Activated T-helper 1 cell treated with anti-CD3 and anti-CD28 coated beads, Interleukin-12 subunit alpha, Interleukin-12 subunit beta, Interleukin-2, Interleukin-4 antibody, amounts not matched to agents 30 ng/mL and 10 ng/mL and 1 ng/mL, durations not matched to agents 14 hours and 24 hours and 36 hours (primary cell): ENCODE measurements around the gene WDR5. TPM values are rescaled to one million over a fixed set of nuclear protein-coding genes. Genes with fewer than 3 reads are reported as not detected.
A peak's percentile ranks its signal among the peaks of the same experiment; 100 is the strongest.

ENCODE experiments used
- DNase-seq: peaks from one replicate; pipeline ENCODE4 v3.0.0; 2021; ENCODE audit warnings: low spot score
- H3K27ac Mint-ChIP-seq: one replicate; pipeline ENCODE4 v1.8.0; 2021; ENCODE audit warnings: mild to moderate bottlenecking, mixed read lengths
- H3K27me3 Mint-ChIP-seq: one replicate; pipeline ENCODE4 v1.8.0; 2022; ENCODE audit warnings: mild to moderate bottlenecking, moderate library complexity, mixed read lengths; ENCODE audit not compliant: insufficient read depth
- H3K36me3 Mint-ChIP-seq: one replicate; pipeline ENCODE4 v1.8.0; 2021; ENCODE audit warnings: low read depth, mixed read lengths
- H3K4me1 Mint-ChIP-seq: one replicate; pipeline ENCODE4 v1.8.0; 2021; ENCODE audit warnings: low read depth, mixed read lengths
- H3K4me3 Mint-ChIP-seq: one replicate; pipeline ENCODE4 v1.8.0; 2021; ENCODE audit warnings: mild to moderate bottlenecking, moderate library complexity, mixed read lengths
- H3K9me3 Mint-ChIP-seq: one replicate; pipeline ENCODE4 v1.8.0; 2021; ENCODE audit warnings: mixed read lengths
- intact Hi-C: fragments of 100-400 bp; cut with micrococcal nuclease; formaldehyde crosslinking; loops from one replicate; pipeline ENCODE4 v1.15.1; 2024
- total RNA-seq: library from RNA; stranded (reverse); gene quantifications from 2 replicates; pipeline ENCODE4 v1.2.3, GENCODE V29; 2022

Gene WDR5
- total RNA-seq, 1 donor from 2014 or later: 71.3 TPM

DNA sequence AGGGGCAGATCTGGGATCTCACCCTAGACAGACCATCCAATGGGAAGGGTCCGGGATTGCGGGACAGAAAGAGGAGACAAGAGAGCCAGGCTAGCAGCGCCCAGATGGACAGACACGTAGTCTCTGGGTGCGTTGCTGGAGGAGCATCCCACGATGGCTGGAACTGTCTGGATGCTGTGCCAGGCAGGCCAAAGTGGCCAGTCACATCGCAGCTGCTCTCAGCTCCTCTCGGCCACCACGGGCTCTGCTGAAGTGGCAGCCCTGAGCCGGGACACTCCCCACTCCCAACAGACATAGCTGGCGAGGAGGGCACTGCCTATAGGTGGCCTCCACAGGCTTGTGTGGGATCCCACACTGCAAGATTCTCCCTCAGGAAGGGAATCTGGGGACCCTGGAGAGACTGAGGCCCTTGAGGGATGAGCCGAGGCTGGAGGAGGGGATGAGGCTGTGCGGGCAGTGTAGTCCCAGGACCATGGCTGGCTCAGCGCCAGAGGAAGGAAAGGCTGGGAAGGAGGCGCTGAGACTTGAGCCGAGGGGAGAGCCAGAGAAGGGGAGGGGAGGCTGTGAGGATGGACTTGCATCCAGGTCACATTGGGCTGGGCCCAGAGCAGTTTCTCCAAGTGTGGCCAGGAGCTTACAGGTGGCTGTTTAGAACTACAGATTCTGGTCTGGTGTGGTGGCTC is 10.3 kb upstream of the WDR5 start:
- no peaks in the 10 kb centered on the region for H3K9me3 Mint-ChIP-seq
- intact Hi-C loops: no loop called here

DNA sequence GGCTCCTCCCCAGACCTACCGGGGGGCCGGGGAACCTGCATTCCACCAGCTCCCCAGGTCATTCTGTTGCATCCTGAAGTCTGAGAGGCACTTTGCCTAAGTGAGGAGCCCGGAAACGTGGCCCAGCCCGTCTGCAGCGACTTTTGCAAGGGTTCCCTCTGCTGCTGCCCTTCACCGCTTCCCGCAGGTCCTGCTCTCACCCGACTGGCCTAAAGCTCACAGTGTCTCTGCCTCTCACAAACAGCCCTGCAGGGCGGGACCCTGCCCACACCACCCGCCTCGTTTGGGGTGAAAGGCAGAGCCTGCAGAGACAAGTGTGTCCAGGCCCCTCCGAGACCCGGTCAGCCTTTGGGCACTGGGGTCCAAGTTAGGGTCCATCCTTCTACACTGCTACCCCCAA is 9.5 kb upstream of the WDR5 start:
- no peaks in the 10 kb centered on the region for H3K27me3 Mint-ChIP-seq
- H3K9me3 Mint-ChIP-seq: no peaks in the 10 kb centered on the region
- no peak for DNase-seq
- no peak overlapping the region for H3K4me3 Mint-ChIP-seq
- no peaks in the 10 kb centered on the region for H3K36me3 Mint-ChIP-seq
- H3K4me1 Mint-ChIP-seq: peaks cover 5% of the 10 kb centered on the region
- intact Hi-C loops: no loop called here
- no peak overlapping the region for H3K27ac Mint-ChIP-seq

More for the DNA sequence above, 10.3 kb upstream of the WDR5 start:
- Mint-ChIP-seq H3K4me3 (no peak overlapping the region), H3K27me3 (no peaks in the 10 kb centered on the region), H3K36me3 (no peaks in the 10 kb centered on the region), H3K4me1 (peaks cover 5% of the 10 kb centered on the region), H3K27ac (no peak overlapping the region)
- no peak for DNase-seq

DNA sequence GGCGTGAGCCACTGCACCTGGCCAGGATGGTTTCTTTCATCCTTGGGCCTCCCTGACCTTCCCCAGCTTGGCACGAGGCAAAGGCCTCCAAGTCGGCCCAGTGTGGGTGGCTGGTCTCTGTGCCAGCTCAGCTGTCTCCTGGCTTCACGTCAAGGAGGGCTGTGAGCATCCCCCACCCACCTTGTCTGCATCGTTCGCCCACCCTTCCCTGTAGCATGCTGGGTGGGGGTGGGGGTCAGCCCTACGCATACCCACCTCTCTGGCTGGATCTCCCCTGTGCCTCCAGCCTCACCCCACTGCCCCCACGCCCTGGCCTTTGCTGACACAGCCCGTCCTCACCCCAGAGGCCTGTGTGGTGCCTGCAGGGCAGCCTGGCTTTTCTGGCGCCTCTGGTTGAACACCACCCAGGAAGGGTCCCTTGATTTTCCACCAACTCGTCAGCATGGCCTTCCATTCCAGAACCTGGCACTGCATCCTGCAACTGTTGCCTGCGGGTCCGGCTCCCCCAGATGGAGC is 8.8 kb upstream of the WDR5 start:
- H3K4me3 Mint-ChIP-seq: no peak overlapping the region
- peaks cover 5% of the 10 kb centered on the region for H3K4me1 Mint-ChIP-seq
- no peaks in the 10 kb centered on the region for H3K36me3 Mint-ChIP-seq
- intact Hi-C loops: no loop called here
- DNase-seq: no peak
- no peaks in the 10 kb centered on the region for H3K9me3 Mint-ChIP-seq
- no peaks in the 10 kb centered on the region for H3K27me3 Mint-ChIP-seq
- no peak overlapping the region for H3K27ac Mint-ChIP-seq

DNA sequence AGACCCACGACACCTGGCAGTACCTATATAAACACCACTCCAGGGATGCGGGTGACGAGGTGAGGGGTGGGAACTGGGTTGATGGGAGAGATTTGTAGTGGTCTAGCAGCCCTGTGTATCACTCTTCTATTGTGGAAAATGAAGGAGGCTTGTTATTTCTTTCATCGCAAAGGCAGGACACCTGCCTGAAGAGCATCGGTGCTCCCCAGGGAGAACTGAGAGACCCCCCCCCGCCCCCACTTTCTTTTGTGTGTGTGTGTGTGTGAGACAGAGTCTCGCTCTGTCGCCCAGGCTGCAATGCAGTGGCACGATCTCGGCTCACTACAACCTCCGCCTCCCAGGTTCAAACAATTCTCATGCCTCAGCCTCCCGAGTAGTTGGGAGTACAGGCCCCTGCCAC is 8.3 kb upstream of the WDR5 start:
- no peaks in the 10 kb centered on the region for H3K9me3 Mint-ChIP-seq
- no peaks in the 10 kb centered on the region for H3K27me3 Mint-ChIP-seq
- no peak overlapping the region for H3K4me3 Mint-ChIP-seq
- DNase-seq: no peak
- peaks cover 5% of the 10 kb centered on the region for H3K4me1 Mint-ChIP-seq
- H3K27ac Mint-ChIP-seq: no peak overlapping the region
- intact Hi-C loops: no loop called here
- H3K36me3 Mint-ChIP-seq: no peaks in the 10 kb centered on the region

DNA sequence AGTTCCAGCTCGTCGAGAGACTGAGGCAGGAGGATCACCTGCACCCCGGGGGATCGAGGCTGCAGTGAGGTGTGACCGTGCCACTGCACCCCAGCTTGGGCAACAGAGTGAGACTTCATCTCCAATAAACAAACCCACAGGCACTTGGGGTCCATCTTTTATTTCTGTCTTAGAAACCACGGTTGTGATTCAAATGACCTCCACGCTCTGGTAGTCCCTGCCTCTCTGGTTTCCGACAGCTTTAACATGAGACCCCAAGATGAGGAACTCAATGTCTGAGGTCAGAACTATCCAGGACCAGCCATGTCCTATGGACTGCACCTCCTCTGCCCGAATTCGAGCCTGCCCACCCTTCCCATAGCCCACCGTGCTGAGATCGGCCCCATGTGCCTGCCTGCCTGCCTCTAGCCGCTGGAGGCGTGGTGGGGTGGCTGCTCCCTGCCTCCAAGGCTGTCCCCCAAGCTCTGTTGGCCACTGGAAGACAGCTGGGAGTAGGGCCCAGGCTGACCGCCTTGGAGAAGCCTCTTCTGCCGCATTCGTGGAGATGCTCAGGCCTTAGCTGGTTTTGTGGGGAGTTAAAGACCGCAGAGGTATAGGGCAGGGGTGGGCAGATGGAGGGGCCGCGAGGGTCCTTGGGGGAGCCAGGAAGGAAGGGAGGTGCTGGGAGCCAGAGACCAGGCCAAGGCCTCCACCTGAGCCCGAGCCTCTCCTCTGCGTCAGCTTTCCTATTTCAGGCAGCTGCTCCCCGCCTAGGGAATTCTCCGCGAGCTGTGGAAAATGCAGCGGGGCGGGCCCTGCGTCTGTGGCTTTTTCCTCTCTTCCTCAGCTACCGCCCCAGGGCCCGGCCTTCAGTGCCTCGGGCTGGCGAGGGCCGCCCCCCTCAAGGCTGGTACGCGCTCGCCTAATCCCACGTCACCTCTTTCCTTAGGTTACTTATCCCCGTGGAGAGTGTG is 6.9 kb upstream of the WDR5 start:
- no peaks in the 10 kb centered on the region for H3K36me3 Mint-ChIP-seq
- H3K4me1 Mint-ChIP-seq: peaks cover 5% of the 10 kb centered on the region
- no peaks in the 10 kb centered on the region for H3K27me3 Mint-ChIP-seq
- no peak overlapping the region for H3K27ac Mint-ChIP-seq
- no peaks in the 10 kb centered on the region for H3K9me3 Mint-ChIP-seq
- no peak for DNase-seq
- no peak overlapping the region for H3K4me3 Mint-ChIP-seq
- intact Hi-C loops: no loop called here

DNA sequence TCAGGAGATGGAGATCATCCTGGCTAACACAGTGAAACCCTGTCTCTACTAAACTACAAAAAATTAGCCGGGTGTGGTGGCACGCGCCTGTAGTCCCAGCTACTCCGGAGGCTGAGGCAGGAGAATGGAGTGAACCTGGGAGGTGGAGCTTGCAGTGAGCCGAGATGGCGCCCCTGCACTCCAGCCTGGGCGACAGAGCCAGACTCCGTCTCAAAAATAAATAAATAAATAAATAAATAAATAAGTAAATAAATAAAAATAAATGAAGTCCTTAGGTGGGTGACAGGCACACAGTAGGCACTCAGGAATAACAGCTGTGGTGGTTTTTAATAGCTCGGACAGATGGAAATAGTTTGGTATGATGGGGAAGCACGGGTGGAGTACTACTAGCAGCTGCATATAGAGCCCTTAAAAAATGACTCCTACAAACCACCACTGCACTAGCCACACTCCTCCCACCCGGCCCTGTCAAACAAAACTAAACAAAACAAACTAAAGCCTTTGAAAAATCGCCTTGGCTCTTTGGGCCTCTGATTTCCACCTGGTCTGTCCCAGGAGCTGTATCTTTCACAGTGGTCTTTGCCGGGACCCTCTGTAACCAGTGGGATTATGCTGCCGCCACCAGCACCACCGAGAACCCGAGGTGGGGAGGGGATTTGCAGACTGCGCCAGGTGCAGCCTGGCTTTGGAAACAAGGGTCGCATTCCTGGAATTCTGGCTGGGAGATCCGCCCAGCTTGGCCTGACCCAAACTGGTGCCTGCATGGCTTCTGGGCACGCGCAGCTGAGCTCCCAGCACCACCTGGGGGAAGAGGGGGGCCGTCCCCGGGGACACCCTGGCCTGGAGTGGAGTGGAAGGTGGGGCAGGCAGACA is 5.1 kb upstream of the WDR5 start:
- no peaks in the 10 kb centered on the region for H3K9me3 Mint-ChIP-seq
- H3K27me3 Mint-ChIP-seq: no peaks in the 10 kb centered on the region
- peaks cover 15% of the 10 kb centered on the region for H3K4me1 Mint-ChIP-seq
- no peak overlapping the region for H3K27ac Mint-ChIP-seq
- no peak for DNase-seq
- intact Hi-C loops: no loop called here
- H3K36me3 Mint-ChIP-seq: no peaks in the 10 kb centered on the region
- no peak overlapping the region for H3K4me3 Mint-ChIP-seq

DNA sequence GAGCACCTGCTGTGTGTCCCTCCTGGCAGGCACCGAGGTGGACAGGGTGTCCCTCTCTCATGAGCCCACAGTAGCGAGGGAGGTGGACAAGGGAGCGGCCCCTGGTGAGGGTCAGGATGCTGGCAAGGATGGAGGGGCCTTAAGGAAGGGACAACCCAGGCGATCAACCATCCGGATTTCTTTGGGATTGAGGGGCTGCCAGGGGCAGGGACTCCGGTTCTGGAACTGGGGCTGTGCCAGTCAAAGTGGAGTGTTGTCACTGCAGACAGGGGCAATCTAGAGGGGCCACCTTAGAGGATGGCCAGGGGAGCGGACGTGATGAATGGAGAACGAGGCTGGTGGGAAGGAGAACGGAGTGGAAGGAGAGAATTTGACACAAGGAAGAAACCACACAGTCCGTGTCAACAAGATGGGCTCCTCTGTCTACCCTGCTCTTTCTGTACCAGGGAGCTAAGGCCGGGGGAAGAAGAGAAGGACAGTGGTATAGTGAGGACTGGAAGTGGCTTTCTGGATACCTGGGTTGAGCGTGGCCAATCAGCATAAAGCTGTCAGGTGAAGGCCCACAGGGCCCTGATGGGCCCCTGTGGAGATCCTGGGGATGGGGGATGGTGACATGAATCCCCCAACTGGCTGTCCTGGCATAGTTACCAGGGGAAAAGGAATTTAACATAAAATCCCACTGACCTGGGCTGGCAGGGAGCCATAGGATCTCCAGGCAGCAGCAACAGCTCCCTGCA is 4.2 kb upstream of the WDR5 start:
- Mint-ChIP-seq H3K36me3 (no peaks in the 10 kb centered on the region), H3K27ac (no peak overlapping the region), H3K9me3 (no peaks in the 10 kb centered on the region), H3K4me1 (peaks cover 15% of the 10 kb centered on the region), H3K27me3 (no peaks in the 10 kb centered on the region), H3K4me3 (no peak overlapping the region)
- DNase-seq: no peak
- intact Hi-C loops: no loop called here

DNA sequence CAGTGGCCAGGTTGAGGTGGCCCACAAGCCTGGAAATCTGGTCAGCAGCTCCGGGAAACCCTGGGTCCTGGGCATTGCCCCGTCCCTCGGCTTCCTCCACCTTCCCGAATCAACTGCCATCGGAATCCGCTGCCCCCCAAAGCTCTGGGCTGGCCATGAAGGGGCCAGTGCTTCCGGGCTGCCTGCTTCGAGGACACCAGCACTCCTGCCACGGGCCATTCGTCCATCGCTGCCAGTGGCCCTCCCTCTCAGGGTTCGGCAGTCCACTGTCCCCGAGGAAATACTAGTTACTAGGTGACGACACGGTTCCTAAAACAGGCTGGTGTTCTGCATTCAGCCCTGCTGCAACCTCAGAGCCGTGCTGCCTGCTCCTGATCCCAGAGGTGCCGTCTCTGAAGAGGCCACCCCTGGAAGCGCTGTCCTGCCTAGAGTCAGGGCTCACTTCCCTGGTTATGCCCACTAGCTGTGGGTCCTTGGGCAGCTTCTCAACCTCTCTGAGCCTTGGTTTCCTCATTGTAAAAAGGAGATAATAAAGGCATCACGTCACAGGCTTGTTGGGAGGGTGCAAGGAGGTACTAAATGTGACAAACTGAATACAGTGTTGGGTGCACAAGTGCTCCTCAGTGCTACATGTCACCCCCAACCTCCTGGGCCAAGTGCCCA is 3.5 kb upstream of the WDR5 start:
- Mint-ChIP-seq H3K27ac (peak overlapping the region; percentile 44), H3K36me3 (no peaks in the 10 kb centered on the region), H3K4me3 (peak overlapping the region; percentile 63), H3K9me3 (no peaks in the 10 kb centered on the region), H3K27me3 (no peaks in the 10 kb centered on the region), H3K4me1 (peaks cover 15% of the 10 kb centered on the region)
- intact Hi-C loops: no loop called here
- DNase-seq: no peak

DNA sequence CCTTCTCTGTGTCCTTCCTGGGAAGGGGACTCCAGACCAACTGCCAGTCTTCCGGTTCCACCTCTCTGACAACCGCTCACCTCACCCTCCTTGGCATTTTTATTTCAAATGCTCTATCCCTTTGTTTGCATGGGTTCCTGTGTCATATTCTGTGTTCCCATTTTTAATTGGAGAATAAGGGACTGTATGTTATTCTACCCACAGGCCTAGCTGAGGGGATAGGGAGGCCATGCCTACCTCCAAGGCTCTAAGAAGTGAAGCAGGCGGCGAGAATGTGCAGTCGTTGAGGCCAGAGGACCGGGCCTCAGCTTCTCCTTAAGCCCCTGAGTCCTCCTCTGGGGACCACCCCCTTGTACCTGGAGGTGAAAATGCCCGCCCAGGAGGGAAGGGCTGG is 936 bp upstream of the WDR5 start:
- Mint-ChIP-seq H3K27ac (peak overlapping the region; percentile 78), H3K4me1 (peaks cover 29% of the 10 kb centered on the region), H3K9me3 (no peaks in the 10 kb centered on the region), H3K27me3 (no peaks in the 10 kb centered on the region), H3K36me3 (peaks cover 12% of the 10 kb centered on the region), H3K4me3 (peak overlapping the region; percentile 89)
- no peak for DNase-seq
- intact Hi-C loops: loop anchor here (1.0 kb wide), 3 partner anchors 29 to 110 kb away; partner anchors contain the start of genes BRD3, BRD3OS and RNU6ATAC

DNA sequence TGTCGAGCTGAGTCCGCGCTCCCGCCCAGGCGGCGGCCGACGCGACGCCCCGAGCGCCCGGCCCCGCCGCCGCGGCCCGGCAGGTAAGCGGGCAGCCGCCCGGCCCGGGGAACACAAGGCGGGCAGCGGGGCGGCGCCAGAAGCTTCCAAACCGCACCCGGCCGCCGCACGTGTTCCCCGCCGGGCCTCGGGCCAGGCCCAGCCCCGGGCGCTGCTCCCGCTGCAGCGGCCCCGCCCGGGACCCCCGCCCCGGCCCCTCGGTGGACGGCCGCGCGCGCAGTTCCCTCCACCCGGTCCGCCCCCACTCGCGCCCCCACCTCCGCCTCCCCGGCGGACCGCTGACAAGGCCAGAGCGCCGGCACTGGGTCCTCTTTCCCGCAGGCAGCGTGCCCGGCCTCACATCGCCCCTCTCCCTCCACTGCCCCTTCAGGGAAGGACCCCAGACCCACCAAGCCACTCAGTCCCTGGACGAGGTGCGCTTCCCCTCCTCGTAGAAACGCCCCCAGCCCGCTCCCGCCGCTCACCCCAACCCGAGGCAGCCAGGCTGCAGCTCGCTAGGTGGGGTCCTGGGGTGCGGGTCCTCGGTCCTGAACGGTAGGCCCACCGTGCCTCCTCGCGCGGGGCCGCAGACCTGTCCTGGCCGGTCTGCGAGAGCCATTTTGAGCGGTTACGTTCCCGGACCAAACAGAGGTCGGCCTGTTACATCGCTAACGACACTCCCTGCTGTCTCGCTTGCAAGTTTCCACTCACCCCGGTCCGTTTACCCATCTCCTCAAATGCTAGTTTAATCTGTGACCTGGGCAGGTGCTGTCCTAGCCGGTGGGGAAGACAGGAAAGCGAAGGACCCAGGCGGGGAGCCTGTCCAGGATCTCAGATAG is 475 bp downstream of the WDR5 start:
- peak; percentile 6 for DNase-seq
- Mint-ChIP-seq H3K27me3 (no peaks in the 10 kb centered on the region), H3K36me3 (peaks cover 22% of the 10 kb centered on the region), H3K4me3 (peak overlapping the region; percentile 96), H3K4me1 (peaks cover 29% of the 10 kb centered on the region), H3K27ac (peak overlapping the region; percentile 93), H3K9me3 (no peaks in the 10 kb centered on the region)
- intact Hi-C loops: no loop called here

DNA sequence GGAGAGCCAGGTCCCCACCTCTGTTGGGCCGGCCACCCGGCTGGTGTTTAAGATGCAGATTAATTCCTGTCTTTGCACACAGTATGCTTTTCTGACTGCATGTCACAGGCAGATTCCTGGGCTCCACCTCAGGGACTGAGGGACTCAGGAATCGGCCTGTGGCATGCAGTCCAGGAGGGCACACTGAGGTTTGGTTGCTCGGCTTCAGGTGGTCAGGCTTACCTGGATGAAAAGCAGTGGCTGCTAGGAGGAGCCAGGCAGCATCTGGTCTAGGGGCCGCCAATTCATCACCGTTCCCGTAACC is 1.1 kb downstream of the WDR5 start:
- H3K9me3 Mint-ChIP-seq: no peaks in the 10 kb centered on the region
- peaks cover 29% of the 10 kb centered on the region for H3K4me1 Mint-ChIP-seq
- intact Hi-C loops: no loop called here
- H3K4me3 Mint-ChIP-seq: peak overlapping the region; percentile 96
- no peaks in the 10 kb centered on the region for H3K27me3 Mint-ChIP-seq
- H3K27ac Mint-ChIP-seq: peak overlapping the region; percentile 93
- peaks cover 28% of the 10 kb centered on the region for H3K36me3 Mint-ChIP-seq
- DNase-seq: no peak
